ENCODE results near the gene NRBF2. TPM values are rescaled to one million over a fixed set of nuclear protein-coding genes. Genes with fewer than 3 reads are reported as not detected.
"Not testable (repeated sequence)": the region's sequence is repeated elsewhere in the genome, so short reads cannot be mapped to it uniquely, and the experiment has no call there.

Gene NRBF2
- 10 to 100 TPM; 14.8 to 19.7 (median 16.4) TPM for polyA plus RNA-seq (ENCODE audit: insufficient read length in 10 of 10)
- long read RNA-seq, donor 1, transcript NRBF2-201 (4 exons, 1,853 nt): major isoform, 17 of 17 reads
- long read RNA-seq, donor 1, partial matches to known transcripts: 0 of 17 reads
- long read RNA-seq, donor 1, other reads (novel, unspliced or antisense): 0 of 17 reads
- long read RNA-seq, donor 2, transcript NRBF2-201 (4 exons, 1,853 nt): major isoform, 10 of 10 reads
- long read RNA-seq, donor 2, partial matches to known transcripts: 0 of 10 reads
- long read RNA-seq, donor 2, other reads (novel, unspliced or antisense): 0 of 10 reads
- long read RNA-seq, donor 3: 0 reads
- long read RNA-seq, donor 4, transcript NRBF2-201 (4 exons, 1,853 nt): major isoform, 7 of 112 reads
- long read RNA-seq, donor 4, partial matches to known transcripts: 105 of 112 reads
- long read RNA-seq, donor 4, other reads (novel, unspliced or antisense): 0 of 112 reads
- long read RNA-seq, donor 5, transcript NRBF2-201 (4 exons, 1,853 nt): major isoform, 14 of 14 reads
- long read RNA-seq, donor 5, partial matches to known transcripts: 0 of 14 reads
- long read RNA-seq, donor 5, other reads (novel, unspliced or antisense): 0 of 14 reads
- long read RNA-seq, donor 6, transcript NRBF2-201 (4 exons, 1,853 nt): major isoform, 11 of 11 reads
- long read RNA-seq, donor 6, partial matches to known transcripts: 0 of 11 reads
- long read RNA-seq, donor 6, other reads (novel, unspliced or antisense): 0 of 11 reads
- long read RNA-seq, donor 7, transcript NRBF2-201 (4 exons, 1,853 nt): major isoform, 6 of 6 reads
- long read RNA-seq, donor 7, partial matches to known transcripts: 0 of 6 reads
- long read RNA-seq, donor 7, other reads (novel, unspliced or antisense): 0 of 6 reads
- long read RNA-seq, donor 8, transcript NRBF2-201 (4 exons, 1,853 nt): major isoform, 8 of 8 reads
- long read RNA-seq, donor 8, partial matches to known transcripts: 0 of 8 reads
- long read RNA-seq, donor 8, other reads (novel, unspliced or antisense): 0 of 8 reads
- long read RNA-seq, donor 9, partial matches to known transcripts: 0 of 4 reads
- long read RNA-seq, donor 9, other reads (novel, unspliced or antisense): 0 of 4 reads

DNA sequence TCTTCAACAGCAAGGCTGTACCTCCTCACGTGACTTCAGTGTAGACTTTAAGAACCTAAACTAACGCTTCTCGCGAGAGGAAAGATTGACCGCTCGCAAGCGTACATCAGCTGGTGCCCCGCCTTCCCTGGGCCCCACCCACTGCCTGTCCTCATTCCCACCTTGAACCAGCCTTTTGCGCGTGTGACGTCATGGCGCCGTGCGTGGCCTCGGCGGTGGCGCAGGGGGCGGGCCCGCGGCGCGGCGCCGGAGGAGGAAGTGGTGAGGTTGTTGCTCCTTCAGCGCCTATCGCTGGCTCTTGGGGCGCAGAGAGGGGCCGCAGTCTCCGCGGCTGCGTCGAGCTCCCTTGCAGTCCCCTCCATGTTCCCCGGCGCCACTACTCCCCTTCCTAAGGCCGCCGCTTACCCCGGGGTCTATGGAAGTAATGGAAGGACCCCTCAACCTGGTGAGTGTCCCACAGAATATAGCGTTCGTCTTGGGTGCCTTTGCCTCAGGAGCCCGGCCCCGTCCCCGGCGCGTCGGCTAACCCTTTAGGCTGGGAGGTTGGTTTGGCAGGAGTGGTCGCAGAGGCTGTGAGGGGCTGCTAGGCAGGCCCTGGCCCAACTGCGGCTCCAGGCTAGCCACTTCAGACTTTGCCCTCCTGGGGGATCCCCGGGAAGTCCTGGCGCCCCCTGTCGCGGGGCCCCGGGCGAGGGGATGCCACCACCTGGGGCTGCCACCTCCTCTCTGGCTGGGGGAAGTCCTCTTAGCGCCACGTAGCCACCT, at the start of gene NRBF2:
NRBF2 (plus strand) TSS at position 273 of the 765 bp plus-strand sequence; CDS start at position 416, 143 bp downstream.
- peak; percentile 98 to 99 (median 98) for DNase-seq

DNA sequence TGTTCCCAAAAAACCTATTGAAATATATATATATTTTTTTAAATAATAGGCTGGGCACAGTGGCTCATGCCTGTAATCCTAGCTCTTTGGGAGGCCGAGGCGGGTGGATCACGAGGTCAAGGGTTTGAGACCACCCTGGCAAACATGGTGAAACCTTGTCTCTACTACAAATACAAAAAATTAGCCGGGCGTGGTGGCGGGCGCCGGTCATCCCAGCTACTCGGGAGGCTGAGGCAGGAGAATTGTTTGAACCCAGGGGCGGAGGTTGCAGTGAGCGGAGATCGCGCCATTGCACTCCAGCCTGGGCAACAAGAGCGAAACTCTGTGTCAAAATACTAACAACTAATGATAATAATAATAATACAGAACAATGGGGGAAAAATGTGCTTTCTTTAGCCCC, 49.7 kb upstream of the NRBF2 start:
- DNase-seq: not testable (repeated sequence)

DNA sequence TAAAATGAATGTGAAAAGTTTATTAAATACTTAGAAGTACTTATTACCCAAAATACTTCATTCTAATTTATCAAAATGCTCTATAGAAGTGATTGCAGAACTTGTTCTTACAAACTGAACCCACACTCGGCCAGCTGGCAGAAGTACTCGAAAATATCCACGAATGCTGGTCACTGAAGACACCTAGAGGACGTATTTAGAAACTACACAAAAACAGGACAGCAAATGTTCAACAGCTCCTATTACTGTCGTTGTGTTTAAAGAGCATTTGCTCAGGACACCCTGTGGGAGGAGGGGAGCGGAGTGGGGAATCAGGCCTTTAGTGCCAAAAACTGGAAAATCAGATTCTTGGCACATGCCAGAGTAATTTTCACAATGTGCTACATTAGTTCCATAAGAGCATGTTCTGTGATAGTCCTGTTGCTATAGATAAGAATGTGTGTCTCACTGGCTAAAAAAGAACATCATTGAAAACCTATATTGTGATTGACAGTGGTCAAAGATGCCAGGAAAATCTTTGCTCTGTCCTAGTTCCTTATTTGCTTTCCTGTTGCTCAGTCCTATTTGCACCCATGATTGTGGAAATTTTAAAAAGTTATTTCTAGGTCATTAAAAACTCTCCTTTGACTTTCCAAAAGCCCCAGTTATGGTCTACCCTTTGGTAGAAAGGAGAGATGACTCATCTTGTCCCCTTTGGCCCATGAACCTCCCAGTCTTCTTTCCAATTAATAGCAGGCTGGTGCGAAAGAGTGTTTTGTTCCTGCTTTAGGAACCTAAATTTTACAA, 49.0 kb upstream of the NRBF2 start:
- DNase-seq: peak; percentile 76 to 87 (median 86)

DNA sequence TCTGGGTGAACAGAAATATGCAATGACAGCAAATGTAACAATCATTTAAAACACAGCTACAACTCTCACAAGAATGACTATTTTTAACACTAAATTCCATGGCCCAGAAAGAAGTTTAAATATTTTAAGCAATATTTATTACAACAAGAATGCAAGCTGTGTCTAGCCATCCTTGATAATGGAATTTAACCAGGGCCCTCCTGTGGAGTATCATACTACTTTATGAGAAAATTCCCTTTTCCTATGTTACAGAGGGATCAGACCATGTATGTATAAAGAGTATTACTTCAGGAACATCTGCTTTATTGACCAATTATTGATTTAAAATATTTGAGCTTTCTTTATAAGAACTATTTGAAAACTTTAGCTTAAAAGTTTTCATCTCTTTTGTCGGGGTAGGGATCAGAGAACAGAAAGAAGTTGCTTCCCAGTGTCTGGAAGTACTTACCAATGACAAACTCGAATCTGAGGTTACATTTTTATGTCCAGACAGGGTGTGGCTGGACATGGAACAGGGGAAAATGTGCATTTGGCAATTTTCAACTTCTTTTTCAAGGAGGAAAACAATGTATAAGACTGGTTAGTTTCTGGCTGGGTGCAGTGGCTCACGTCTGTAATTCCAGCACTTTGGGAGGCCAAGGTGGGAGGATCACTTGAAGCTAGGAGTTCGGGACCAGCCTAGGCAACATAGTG, 48.3 kb upstream of the NRBF2 start:
- peak in 2 of 3 donors; percentile 30 to 38 for DNase-seq

DNA sequence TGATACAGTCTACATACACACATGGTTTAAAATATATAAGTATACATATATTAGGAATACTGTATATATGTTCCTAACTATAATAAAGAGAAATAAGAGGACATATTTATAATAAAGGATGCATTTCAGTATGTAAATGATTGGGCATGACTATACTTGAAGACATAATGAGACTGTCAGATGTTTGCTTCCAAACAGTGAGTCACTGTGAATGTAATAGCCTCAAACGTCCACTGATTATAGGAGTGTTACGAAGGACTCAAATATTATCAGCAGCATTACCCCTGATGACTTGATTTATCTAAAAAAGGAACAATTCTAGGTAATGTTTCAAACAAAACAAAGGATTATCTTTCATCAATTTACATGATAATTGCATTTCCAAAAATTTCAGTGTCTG, 39.9 kb upstream of the NRBF2 start:
- DNase-seq: no peak

DNA sequence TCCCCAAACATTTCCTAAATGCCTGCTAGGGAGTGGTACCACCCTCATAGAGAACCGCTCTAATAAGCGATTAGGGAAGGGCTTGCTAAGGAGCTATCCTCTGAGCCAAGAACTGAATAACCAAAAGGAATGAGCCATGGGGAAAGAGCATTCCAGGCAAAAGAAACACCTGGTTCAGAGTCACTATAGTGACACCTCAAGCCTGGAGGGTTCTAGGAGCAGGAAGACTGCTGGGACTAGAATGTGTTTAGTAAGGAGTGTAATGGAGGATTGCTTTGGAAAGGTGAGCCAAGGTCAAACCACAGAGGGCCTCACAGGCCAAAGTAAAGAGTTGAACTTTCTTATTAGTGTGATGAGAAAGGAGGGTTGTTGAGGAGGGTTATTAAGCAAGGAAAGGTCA, 38.7 kb upstream of the NRBF2 start:
- DNase-seq: no peak

DNA sequence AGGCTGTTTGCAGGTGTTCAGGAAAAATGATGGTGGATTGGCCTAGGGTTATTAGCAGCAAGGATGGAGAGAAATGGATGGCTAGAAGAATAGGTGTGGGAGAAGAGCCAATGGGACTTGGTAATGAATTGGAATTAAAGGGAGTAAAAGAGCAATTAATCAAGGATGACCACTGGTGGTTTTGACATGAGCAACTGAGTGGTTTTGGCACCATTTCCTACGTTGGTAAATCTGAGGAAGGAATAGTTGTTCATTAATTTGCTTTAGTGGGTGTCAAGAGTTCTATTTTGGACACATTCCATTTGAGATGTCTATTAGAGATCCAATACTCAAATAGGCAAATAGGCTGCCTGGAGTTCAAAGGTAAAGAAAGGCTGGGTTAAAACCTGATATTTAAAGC, 38.2 kb upstream of the NRBF2 start:
- DNase-seq: no peak

DNA sequence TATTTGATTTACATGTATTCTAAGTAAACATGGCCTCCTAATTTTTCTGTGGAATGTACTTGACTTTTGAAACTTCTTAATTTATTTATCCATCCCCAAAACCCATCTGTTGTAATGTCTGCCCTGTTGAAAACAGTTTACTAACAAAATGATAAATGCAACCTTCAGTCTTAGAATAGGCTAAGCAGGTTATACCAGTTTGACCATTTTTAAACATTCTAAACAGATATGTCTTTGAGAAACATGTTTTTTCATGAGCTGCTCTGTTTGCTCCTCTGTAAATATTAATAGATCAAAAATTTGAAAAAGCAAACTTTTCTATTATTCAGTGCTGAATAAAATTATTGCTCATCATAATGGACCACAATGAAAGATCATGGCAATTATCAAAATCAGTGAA, 33.4 kb upstream of the NRBF2 start:
- DNase-seq: no peak

DNA sequence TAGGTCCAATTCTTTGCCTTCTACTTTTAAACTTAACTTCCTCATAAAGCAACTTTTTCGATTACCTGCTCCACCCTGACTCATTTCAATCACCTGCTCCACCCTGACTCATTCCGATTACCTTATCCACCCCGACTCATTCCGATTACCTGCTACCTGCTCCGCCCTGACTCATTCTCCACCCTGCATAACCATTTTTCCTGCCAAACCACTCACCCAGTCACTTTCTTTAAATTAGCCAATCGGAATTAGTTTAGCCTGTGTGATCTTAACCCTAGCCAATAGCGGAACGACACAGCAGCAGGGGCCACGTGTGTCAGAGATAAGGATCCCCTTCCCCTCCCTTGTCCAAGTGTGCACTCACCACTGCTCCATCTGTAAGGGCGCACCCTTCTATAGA, 32.0 kb upstream of the NRBF2 start:
- DNase-seq: not testable (repeated sequence)

DNA sequence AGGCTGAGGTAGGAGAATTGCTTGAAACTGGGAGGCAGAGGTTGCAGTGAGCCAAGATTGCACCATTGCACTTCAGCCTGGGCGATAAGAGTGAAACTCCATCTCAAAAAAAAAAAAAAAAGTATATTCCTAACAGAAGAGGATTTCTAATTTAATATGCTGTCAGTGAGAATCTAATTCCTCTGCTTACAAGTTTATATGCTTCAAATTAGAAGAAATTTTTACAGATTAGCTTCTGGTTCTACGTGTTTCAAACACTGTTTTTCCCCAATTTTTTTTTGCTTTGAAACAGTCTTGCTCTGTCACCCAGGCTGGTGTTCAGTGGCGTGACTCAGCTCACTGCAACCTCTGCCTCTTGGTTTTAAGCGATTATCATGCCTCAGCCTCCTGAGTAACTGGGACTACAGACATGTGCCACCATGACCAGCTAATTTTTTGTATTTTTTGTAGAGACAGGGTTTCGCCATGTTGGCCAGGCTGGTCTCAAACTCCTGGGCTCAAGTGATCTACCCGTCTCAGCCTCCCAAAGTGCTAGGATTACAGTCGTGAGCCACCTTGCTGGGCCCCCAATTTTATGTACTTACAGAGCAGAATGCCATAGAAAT, 30.7 kb upstream of the NRBF2 start:
- not testable (repeated sequence) for DNase-seq

DNA sequence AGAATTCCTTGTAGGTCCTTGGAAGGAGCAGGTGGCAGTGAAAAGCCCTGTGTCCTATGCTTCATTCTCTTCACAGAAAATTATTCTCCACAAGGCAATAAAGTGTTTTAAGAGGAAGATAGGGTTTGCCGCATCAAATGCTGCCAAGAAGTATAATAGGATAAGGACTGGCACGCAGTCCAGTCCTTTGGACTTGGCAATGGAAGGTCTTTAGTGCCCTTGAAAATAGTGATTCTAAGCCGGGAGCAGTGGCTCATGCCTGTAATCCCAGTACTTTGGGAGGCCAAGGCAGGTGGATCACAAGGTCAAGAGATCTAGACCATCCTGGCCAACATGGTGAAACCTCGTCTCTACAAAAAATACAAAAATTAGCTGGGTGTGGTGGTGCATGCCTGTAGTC, 29.9 kb upstream of the NRBF2 start:
- not testable (repeated sequence) for DNase-seq

DNA sequence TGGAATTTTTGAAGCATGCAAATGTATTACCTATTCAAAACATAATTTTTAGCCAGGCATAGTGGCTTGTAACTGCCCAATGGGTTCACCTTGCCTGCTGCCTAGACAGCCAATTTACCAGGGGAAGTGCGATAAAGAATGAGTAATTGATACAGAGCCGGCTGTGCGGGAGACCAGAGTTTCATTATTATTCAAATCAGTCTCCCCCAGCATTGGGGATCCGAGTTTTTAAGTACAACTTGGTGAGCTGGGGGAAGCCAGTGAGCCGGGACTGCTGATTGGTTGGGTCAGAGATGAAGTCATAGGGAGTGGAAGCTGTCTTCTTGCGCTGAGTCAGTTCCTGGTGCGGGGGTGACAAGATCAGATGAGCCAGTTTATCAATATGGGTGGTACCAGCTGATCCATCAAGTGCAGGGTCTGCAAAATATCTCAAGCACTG, 29.1 kb upstream of the NRBF2 start:
- no peak for DNase-seq

DNA sequence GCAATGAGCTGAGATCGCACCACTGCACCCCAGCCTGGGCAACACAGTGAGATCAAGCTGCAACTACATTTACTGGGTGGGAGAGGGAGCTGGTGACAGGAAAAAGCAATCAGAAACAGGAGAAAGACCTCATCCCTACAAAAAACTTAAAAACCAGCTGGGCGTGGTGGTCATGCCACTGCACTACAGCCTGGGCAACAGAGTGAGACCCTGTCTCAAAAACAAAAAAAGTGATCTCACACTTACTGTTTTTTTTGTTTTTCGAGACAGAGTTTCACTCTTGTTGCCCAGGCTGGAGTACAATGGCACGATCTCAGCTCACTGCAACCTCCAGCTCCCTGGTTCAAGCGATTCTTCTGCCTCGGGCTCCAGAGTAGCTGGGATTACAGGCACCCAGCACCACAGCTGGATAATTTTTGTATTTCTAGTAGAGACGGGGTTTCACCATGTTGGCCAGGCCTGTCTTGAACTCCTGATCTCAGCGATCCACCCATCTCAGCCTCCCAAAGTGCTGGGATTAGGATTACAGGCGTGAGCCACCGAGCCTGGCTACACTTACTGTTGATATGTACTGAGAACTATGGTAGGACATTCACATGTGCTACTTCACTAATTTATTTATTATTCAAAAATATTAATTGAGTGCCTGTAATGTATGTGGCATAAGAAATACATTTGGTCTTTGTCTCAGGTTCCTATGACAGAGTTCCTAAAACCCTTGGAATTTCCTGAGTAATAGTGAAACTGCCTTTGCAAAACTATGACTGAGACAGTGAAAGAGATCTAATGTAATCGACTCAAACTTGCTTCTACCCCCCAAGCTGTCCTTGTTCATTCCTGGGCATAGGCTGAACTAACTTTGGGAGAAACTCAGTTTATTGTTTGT, 27.7 kb upstream of the NRBF2 start:
- DNase-seq: no peak

DNA sequence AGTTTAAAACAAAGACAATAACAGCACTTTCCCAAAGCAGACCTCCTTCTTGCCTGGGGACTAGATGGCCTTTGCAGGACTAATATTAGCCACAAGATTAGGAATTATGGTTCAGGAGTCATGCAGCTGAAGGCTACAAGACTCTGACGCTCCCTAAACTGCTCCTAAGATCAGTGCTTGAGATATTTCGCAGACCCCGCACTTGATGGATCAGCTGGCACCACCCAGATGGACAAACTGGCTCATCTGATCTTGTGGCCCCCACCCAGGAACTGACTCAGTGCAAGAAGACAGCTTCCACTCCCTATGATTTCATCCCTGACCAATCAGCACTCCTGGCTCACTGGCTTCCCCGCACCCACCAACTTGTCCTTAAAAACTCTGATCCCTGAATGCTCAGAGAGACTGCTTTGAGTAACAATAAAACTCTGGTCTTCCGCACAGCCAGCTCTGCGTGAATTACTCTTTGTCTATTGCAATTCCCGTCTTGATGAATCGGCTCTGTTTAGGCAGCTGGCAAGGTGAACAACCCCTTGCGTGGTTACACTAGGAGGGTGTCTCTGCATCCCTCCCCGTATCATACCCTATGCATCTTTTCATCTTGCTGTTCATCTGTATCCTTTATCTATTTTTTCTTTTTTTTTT, 26.9 kb upstream of the NRBF2 start:
- no peak for DNase-seq

DNA sequence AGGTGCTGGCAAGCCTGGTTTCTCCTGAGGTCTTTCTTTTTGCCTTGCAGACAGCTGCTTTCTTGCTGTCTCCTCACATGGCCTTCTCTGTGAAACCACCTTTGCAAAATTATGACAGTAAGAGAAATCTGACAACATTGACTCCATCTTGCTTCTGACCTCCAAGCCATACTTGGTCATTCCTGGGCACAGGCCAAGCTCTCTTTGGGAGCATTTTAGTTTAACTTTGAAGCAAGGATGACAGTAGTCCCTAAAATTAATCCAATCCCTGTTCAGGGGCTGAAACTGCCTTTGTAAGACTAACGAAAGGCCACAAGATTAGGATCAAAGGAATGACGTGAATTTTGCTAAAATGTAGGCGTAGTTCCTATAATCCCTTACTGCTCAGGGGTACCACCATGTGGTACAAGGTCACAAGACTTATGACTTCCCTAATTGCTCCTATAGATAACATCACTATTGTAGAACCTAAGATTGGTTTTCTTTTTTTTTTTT, 25.1 kb upstream of the NRBF2 start:
- DNase-seq: no peak

DNA sequence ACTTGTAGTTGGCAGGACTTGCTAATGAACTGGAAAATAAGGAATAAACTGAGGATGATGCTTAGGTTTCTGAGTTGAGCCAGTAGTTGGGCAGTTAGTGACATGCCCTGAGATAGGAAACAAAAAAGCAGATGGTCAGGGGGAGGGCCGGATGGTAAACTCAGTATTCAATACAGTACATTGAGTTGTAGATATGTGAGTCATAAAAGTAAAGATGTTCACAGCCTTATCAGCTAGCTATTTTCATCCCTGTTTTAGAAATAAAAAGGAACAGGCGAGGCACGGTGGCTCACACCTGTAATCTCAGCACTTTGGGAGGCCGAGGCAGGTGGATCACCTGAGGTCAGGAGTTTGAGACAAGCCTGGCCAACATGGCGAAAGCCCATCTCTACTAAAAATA, 22.2 kb upstream of the NRBF2 start:
- no peak for DNase-seq

DNA sequence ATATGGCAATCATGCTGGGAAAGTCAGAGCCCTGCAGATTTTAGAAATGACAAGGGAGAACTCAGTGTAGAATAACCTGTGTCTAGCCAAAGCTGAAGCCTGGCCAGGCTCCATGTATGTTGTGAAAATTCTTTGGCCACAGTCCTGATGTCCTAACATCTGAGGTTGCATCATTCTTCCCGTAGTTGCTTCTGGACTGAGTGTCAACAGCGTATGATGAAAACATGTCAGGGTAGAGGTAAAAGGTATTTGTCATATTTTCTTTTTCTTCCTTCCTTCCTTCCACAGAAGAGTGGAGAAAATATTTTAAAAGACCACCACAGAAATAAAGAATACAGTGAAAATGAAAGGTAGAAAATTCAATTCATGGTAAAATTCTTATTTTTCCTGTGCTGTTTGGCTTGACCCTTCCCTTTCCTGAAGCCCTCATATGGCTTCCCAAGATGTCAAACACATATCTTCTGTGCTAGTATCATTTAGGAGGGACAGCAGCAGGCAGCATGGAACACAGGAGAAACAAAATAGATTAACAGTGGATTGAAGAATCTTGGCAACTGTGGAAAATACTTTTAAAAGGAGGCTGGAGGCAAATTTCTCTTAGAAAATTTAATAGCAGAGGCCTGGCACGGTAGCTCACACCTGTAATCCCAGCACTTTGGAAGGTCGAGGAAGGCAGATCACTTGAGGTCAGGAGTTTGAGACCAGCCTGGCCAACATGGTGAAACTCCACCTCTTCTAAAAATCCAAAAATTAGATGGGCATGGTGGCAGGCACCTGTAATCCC, 18.9 kb upstream of the NRBF2 start:
- peak; percentile 86 to 94 (median 91) for DNase-seq

All from muscle of back (tissue), 13 donors.